K562 (cell line): ENCODE results near the gene VPS45. TPM values are rescaled to one million over a fixed set of nuclear protein-coding genes. Genes with fewer than 3 reads are reported as not detected.

Source experiments
- ATAC-seq: fragments of 200-7000 bp; cut with Tn5 transposase; 3 replicates; pipeline ENCODE4 v1.9.1; 2020; ENCODE audit warnings: moderate library complexity
- BruUV-seq: library from RNA; stranded (reverse); fragments of 400-500 nt; replicated peaks from 2 replicates; lab custom pipeline; 2021; lab: Mats Ljungman, UMichigan
- CTCF ChIA-PET: fragments of 300-600 bp; formaldehyde crosslinking; extraction: SDS; loops from one replicate; lab custom pipeline; 2021; ENCODE audit warnings: low intra/inter-chr PET ratio; lab: Yijun Ruan, JAX
- POLR2A ChIA-PET: fragments of 300-600, 350-650 bp; sonication (Branson Sonifier 250); formaldehyde crosslinking; extraction: SDS; loops from one replicate; lab custom pipeline; 2021; ENCODE audit warnings: antibody characterized with exemption, inconsistent platforms; lab: Yijun Ruan, JAX
- DNase-seq, 4 experiments: peaks; one replicate each; pipeline versions ENCODE4 v3.0.0 to v3.0.0-alpha.2; 2011 to 2018; ENCODE audit warnings: low spot score in 3 of 4, mixed read lengths in 3 of 4; ENCODE audit errors: extremely low read depth in 1 of 4
- FAIRE-seq: peaks from 2 replicates; lab custom pipeline; 2011; peaks lifted over from hg19 to GRCh38; lab: Jason Lieb, UNC
- H2AFZ ChIP-seq: 2 replicates; pipeline ENCODE4 v1.6.0; 2011; ENCODE audit warnings: low read depth, low read length, control low read depth, inconsistent platforms
- H3K27ac ChIP-seq: fragments of 200-600 bp; 3 replicates; pipeline ENCODE4 v1.8.0; 2011; ENCODE audit warnings: low read depth, mild to moderate bottlenecking, control low read depth, inconsistent platforms, low read length, moderate library complexity, mixed read lengths; ENCODE audit errors: extremely low read depth
- H3K27me3 ChIP-seq, 2 experiments: fragments of 300-600 bp in 1 of 2; 2 replicates in 1 of 2; 3 replicates in 1 of 2; pipeline versions ENCODE4 v1.6.0 to v1.8.0; 2011; ENCODE audit warnings: inconsistent platforms in 2 of 2, low read length in 2 of 2, mild to moderate bottlenecking in 1 of 2, mixed read lengths in 1 of 2, moderate library complexity in 1 of 2; ENCODE audit not compliant: control insufficient read depth in 2 of 2, insufficient read depth in 2 of 2
- H3K36me3 ChIP-seq: fragments of 300-600 bp; 3 replicates; pipeline ENCODE4 v1.8.0; 2011; ENCODE audit warnings: mild to moderate bottlenecking, low read length, inconsistent platforms; ENCODE audit not compliant: control insufficient read depth, insufficient read depth
- H3K4me1 ChIP-seq, 2 experiments: fragments of 200-600 bp in 1 of 2; replicated peaks in 1 of 2; 2 replicates in 1 of 2; 3 replicates in 1 of 2; pipeline versions ENCODE4 v1.5.1 to v1.8.0; 2011; ENCODE audit warnings: inconsistent platforms in 2 of 2, low read length in 2 of 2, mild to moderate bottlenecking in 1 of 2, mixed read lengths in 1 of 2, moderate library complexity in 1 of 2; ENCODE audit not compliant: control insufficient read depth in 2 of 2, insufficient read depth in 2 of 2
- H3K4me2 ChIP-seq: 2 replicates; pipeline ENCODE4 v1.6.1; 2011; ENCODE audit warnings: low read length, control low read depth, inconsistent platforms, mixed read lengths; ENCODE audit not compliant: insufficient read depth
- H3K4me3 ChIP-seq: fragments of 200-600 bp; sonication (generic), shearing (Covaris generic); 2 replicates; pipeline ENCODE4 v1.5.1; 2016; ENCODE audit warnings: control low read depth, inconsistent platforms
- H3K79me2 ChIP-seq: fragments of 200-600 bp; 3 replicates; pipeline ENCODE4 v1.8.0; 2011; ENCODE audit warnings: low read length, inconsistent platforms; ENCODE audit not compliant: control insufficient read depth, insufficient read depth
- H3K9ac ChIP-seq, 2 experiments: 2 replicates each; pipeline versions ENCODE4 v1.6.0 to v1.6.1; 2011; ENCODE audit warnings: low read depth in 2 of 2, low read length in 2 of 2, control low read depth in 1 of 2, inconsistent platforms in 1 of 2, mild to moderate bottlenecking in 1 of 2, mixed read lengths in 1 of 2; ENCODE audit not compliant: insufficient read depth in 1 of 2
- H3K9me1 ChIP-seq: one replicate; pipeline ENCODE4 v1.6.0; 2011; ENCODE audit warnings: inconsistent platforms, mild to moderate bottlenecking, low read length, moderate library complexity; ENCODE audit not compliant: control insufficient read depth, insufficient read depth
- H3K9me3 ChIP-seq: replicated peaks from 2 replicates; pipeline ENCODE4 v1.5.1; 2011; ENCODE audit warnings: low read depth, low read length, inconsistent platforms; ENCODE audit not compliant: control insufficient read depth, insufficient read depth
- H4K20me1 ChIP-seq: replicated peaks from 2 replicates; pipeline ENCODE4 v1.6.1; 2011; ENCODE audit warnings: low read length, inconsistent platforms, mixed read lengths; ENCODE audit not compliant: control insufficient read depth, insufficient read depth
- ADNP ChIP-seq: fragments of 200-800 bp; sonication (Bioruptor generic); IDR thresholded peaks from 2 replicates; pipeline ENCODE4 v1.6.1; 2016; ENCODE audit warnings: missing genetic modification characterization, missing compliant biosample characterization
- SP2 ChIP-seq: IDR thresholded peaks from 2 replicates; pipeline ENCODE4 v1.6.1; 2011; ENCODE audit warnings: mild to moderate bottlenecking, low read depth, low read length, moderate library complexity; ENCODE audit not compliant: poor library complexity, severe bottlenecking; ENCODE audit errors: extremely low read depth
- WHSC1 ChIP-seq: IDR thresholded peaks from one replicate; pipeline ENCODE4 v1.6.1; 2012; ENCODE audit warnings: low read length, control low read depth, inconsistent platforms
- ZNF232 ChIP-seq: sonication (generic); formaldehyde crosslinking; IDR thresholded peaks from 2 replicates; pipeline ENCODE4 v1.8.0; 2022; ENCODE audit warnings: mild to moderate bottlenecking, missing genetic modification reagents
- ZNF407 ChIP-seq: fragments of 450-650 bp; IDR thresholded peaks from 2 replicates; pipeline ENCODE4 v1.6.1; 2016; ENCODE audit warnings: low read depth
- ZNF589 ChIP-seq: fragments of 200-800 bp; sonication (Bioruptor generic); IDR thresholded peaks from 2 replicates; pipeline ENCODE4 v1.6.1; 2016; ENCODE audit warnings: low read depth, missing genetic modification characterization, missing compliant biosample characterization
- ZNF717 ChIP-seq: fragments of 250-450 bp; sonication (Bioruptor Pico); IDR thresholded peaks from 2 replicates; pipeline ENCODE4 v1.5.0; 2021
- WGBS: fragments of 100-300 bp; shearing (Covaris generic); methylation state at CpG from one replicate; pipeline ENCODE4 v1.1.6; 2016; ENCODE audit warnings: low coverage, mixed read lengths; ENCODE audit not compliant: insufficient coverage; ENCODE audit errors: missing lambda C conversion rate; 5-methylcytosine and 5-hydroxymethylcytosine counted together
- in situ Hi-C: fragments of 300-500 bp; cut with MboI; formaldehyde crosslinking; loops from 4 replicates; pipeline ENCODE4 v1.15.0; 2018; ENCODE audit warnings: inconsistent platforms, mixed read lengths
- intact Hi-C: fragments of 100-400 bp; cut with micrococcal nuclease; formaldehyde crosslinking; loops from 2 replicates; pipeline ENCODE4 v1.14.2; 2022
- polyA plus RNA-seq, 8 experiments: library from polyadenylated mRNA; depleted of rRNA in 4 of 8; stranded (reverse) in 5 of 8; unstranded in 3 of 8; fragments of >200 nt; fragmentation: Nextera tagmentation in 2 of 8; fragmentation: Illumina TruSeq in 1 of 8; extraction: Ambion mirVana in 2 of 8; extraction: Trizol in 1 of 8; gene quantifications; 2 replicates each; pipeline versions ENCODE4 v1.2.1 to v1.2.3, GENCODE V29; 2011 to 2014; ENCODE audit warnings: inconsistent platforms in 1 of 8, missing spikeins in 1 of 8
- total RNA-seq, 7 experiments: library from RNA; depleted of rRNA in 6 of 7; stranded (reverse); fragments of >200 nt in 6 of 7; fragmentation: Illumina TruSeq in 2 of 7; extraction: Trizol in 2 of 7; gene quantifications; 2 replicates each; pipeline versions ENCODE4 v1.2.1 to v1.2.3, GENCODE V29; 2011 to 2021; ENCODE audit warnings: low replicate concordance in 1 of 7

The VPS45 gene
- total and polyA plus RNA-seq, 9 of the 15 experiments (the other 6 are each of a cell fraction or from before 2014, with no cell fraction given), result 17.9 to 48.2 (median 34.4) TPM

DNA sequence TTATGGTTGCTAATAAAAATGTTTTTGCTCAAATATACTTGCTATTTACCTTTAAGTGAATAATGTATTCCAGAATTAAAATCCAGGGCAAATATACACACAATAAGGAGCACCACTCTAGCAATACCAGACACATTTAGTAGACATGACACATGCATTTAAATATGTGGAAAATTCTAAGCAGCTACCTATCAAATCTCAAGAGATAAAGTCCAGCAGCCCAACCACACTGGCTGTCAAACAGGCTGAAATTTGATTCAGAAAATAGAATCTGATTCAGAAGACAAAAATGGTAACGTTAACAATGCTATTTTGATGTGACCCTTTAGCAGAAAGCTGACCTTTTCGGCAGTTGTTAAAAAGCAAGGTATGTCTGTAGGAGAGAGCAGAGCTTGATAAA lies 124.4 kb downstream of the VPS45 start:
- Histone ChIP-seq H3K36me3 (no peaks in the 10 kb centered on the region), H2AFZ (no peak overlapping the region), H3K79me2 (no peaks in the 10 kb centered on the region), H3K27ac (no peak overlapping the region), H3K9ac (no peak overlapping the region), H3K4me2 (no peak overlapping the region), H3K9me3 (no peaks in the 10 kb centered on the region), H3K9me1 (no peaks in the 10 kb centered on the region), H3K4me1 (peaks cover 0 to 5% of the 10 kb centered on the region in 2 experiments; a peak in 3 of 5 replicates), H3K27me3 (no peaks in the 10 kb centered on the region), H3K4me3 (no peak overlapping the region), H4K20me1 (no peaks in the 10 kb centered on the region)
- no TSS peak for BruUV-seq
- 45% methylated on average over 2 of the region's 2 CpGs for WGBS
- intact Hi-C loops (no loop called here), in situ Hi-C loops (no loop called here)
- DNase-seq (no peak), FAIRE-seq (peak; percentile 6), ATAC-seq (no peak)
- POLR2A ChIA-PET, result interaction anchor here (1.6 kb wide), 1 partner anchor 304 kb away, joined by 4 read pairs; a partner anchor contains a TSS
- CTCF ChIA-PET, result interaction anchor here (0.6 kb wide), 1 partner anchor 38 kb away, joined by 5 read pairs; no protein-coding TSS in a partner anchor
- TF ChIP-seq ZNF232 (CRISPR knock-in tag), result no peak
- TF ChIP-seq, all 486 proteins: peak for 0

GRCh38 chr1:150194381-150195031 lies 126.9 kb downstream of the VPS45 start:
- WGBS, result 50% methylated on average over 3 of the region's 4 CpGs
- DNase-seq, result no peak
- POLR2A ChIA-PET, result interaction anchor here (0.6 to 1.6 kb wide), 2 partner anchors 16 to 20 kb away, joined by 3 to 4 read pairs; no protein-coding TSS in a partner anchor
- TF ChIP-seq ZNF407 (no peak), WHSC1 (no peak), ZNF717 (CRISPR knock-in tag) (no peak), ADNP (tag) (no peak), ZNF589 (CRISPR knock-in tag) (no peak), SP2 (no peak)

More at GRCh38 chr1:150194381-150195031, 126.9 kb downstream of the VPS45 start:
- no TSS peak for BruUV-seq
- H3K79me2 ChIP-seq, result no peaks in the 10 kb centered on the region
- no peak overlapping the region for H3K4me3 ChIP-seq
- H4K20me1 ChIP-seq, result no peaks in the 10 kb centered on the region
- no peaks in the 10 kb centered on the region for H3K9me1 ChIP-seq
- no peak overlapping the region for H3K9ac ChIP-seq
- FAIRE-seq (no peak), ATAC-seq (no peak)
- H3K36me3 ChIP-seq, result no peaks in the 10 kb centered on the region
- no peak overlapping the region for H3K4me2 ChIP-seq
- H2AFZ ChIP-seq, result no peak overlapping the region
- CTCF ChIA-PET, result no interaction called here
- H3K27me3 ChIP-seq, result no peaks in the 10 kb centered on the region
- H3K9me3 ChIP-seq, result no peaks in the 10 kb centered on the region
- no peak overlapping the region for H3K27ac ChIP-seq
- no peaks in the 10 kb centered on the region; a peak in 2 of 5 replicates for H3K4me1 ChIP-seq
- intact Hi-C loops, result no loop called here
- in situ Hi-C loops, result no loop called here
